ENCODE data around the gene CREB3. TPM values are rescaled to one million over a fixed set of nuclear protein-coding genes. Genes with fewer than 3 reads are reported as not detected.

CREB3 gene
- total and polyA plus RNA-seq, 12 donors = 16.2 to 39.1 (median 21.4) TPM

- intact Hi-C loops (cut with DNase I) = loop anchor here in 4 of 10 donors (2.0 to 5.0 kb wide), 2 partner anchors 16 to 91 kb away; partner anchors contain the start of genes CREB3 (in 3 of the 4), TLN1 (in 3 of the 4), CCDC107 (in 1 of the 4) and RMRP (in 1 of the 4)
- H3K4me1 ChIP-seq = peaks cover 7 to 69% (median 58%) of the 10 kb centered on the region in 9 donors
Measured at GRCh38 chr9:35748242-35748857, 15.9 kb downstream of the CREB3 start.

DNA sequence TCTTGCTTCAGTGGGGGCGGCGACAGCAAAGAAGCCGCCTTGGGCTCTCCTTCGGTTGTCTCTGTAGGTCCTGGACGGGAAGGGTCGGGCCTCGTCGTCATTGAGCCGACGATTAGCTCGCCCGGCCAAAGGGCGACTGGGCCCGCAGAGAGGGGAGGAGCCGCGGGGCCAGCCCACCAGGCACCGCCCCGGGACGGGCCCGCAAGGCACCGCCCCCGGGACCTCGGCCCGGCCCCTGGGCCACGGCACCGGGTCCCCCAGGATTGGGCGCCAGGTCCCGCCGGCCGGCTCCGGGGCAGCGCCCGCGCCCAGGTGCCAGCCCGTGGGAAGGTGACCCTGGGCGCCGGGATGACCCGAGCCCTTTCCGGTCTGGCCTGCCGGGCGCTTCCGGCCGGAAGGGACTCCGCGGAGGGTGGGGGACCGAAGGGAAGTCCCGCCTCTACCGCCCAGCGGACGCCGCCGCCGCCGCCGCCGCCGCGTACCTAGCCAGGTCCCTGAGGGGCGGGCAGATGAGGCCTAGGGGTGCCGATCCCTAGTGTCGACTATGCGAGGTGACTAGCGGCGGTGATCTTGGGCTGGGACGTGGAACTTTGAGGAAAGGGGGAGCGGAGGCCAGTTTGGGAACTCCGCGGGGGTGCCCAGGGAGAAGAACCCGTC, 16.5 kb downstream of the CREB3 start, which contains the start of the genes GBA2 and RGP1:
TSS of gene GBA2 (minus strand) at position 371 of the 657 bp plus-strand sequence. CDS start 524 bp downstream, outside the sequence.
TSS of gene RGP1 (plus strand) at position 430 of the 657 bp plus-strand sequence. CDS start 469 bp downstream, outside the sequence.
- TF ChIP-seq CTCF (IDR thresholded peaks at IDR 0.05) = no peak
- Histone ChIP-seq H3K27me3 (no peaks in the 10 kb centered on the region), H3K9me3 (no peaks in the 10 kb centered on the region), H3K27ac (peak within 1 kb of the TSS; percentile 88 to 99 (median 98)), H3K4me3 (peak within 1 kb of the TSS; percentile 71 to 99 (median 92)), H3K36me3 (peaks cover 0 to 63% (median 42%) of the 10 kb centered on the region in 9 donors), H3K4me1 (peaks cover 7 to 64% (median 54%) of the 10 kb centered on the region in 9 donors)
- WGBS, 2 donors = 0% methylated on average over 63 to 69 of the region's 69 CpGs
- ATAC-seq = peak; percentile 90 to 95 (median 92)
- peak; percentile 82 to 90 for DNase-seq
- intact Hi-C loops (cut with DNase I) = loop anchor here in 5 of 10 donors (1.0 to 5.0 kb wide), 3 partner anchors 16 to 92 kb away; partner anchors contain the start of genes CREB3 (in 4 of the 5), TLN1 (in 4 of the 5), CCDC107 (in 1 of the 5) and RMRP (in 1 of the 5)

More at GRCh38 chr9:35748242-35748857, 15.9 kb downstream of the CREB3 start:
- Histone ChIP-seq H3K27me3 (no peaks in the 10 kb centered on the region), H3K9me3 (no peaks in the 10 kb centered on the region), H3K4me3 (peak overlapping the region; percentile 71 to 99 (median 92)), H3K27ac (peak overlapping the region; percentile 88 to 99 (median 98)), H3K36me3 (peaks cover 0 to 63% (median 42%) of the 10 kb centered on the region in 9 donors)
- DNase-seq (no peak), ATAC-seq (peak in 6 of 8 donors; percentile 0 to 13 (median 2))
- WGBS, 2 donors = 0 to 1% methylated on average over 24 of the region's 24 CpGs
- no peak for TF ChIP-seq CTCF (IDR thresholded peaks at IDR 0.05)

GRCh38 chr9:35749515-35750255, 17.2 kb downstream of the CREB3 start:
- H3K36me3 ChIP-seq = peaks cover 0 to 63% (median 42%) of the 10 kb centered on the region in 9 donors
- peak; percentile 12 to 65 (median 34) for ATAC-seq
- DNase-seq = peak in 1 of 2 donors; percentile 34
- WGBS, 2 donors = 4% methylated on average over 17 to 19 of the region's 19 CpGs
- H3K4me3 ChIP-seq = peak overlapping the region; percentile 71 to 99 (median 92)
- no peaks in the 10 kb centered on the region for H3K27me3 ChIP-seq
- peak overlapping the region; percentile 88 to 99 (median 98) for H3K27ac ChIP-seq
- intact Hi-C loops (cut with DNase I) = loop anchor here in 5 of 10 donors (1.0 to 10.0 kb wide), 4 partner anchors 17 to 105 kb away; partner anchors contain the start of genes CREB3 (in 4 of the 5), TLN1 (in 4 of the 5), CCDC107 (in 1 of the 5) and RMRP (in 1 of the 5)
- TF ChIP-seq CTCF (IDR thresholded peaks at IDR 0.05) = no peak
- H3K4me1 ChIP-seq = peaks cover 7 to 62% (median 47%) of the 10 kb centered on the region in 9 donors
- H3K9me3 ChIP-seq = no peaks in the 10 kb centered on the region
